Erythroblast (primary cell): ENCODE measurements around the gene MGME1.

ENCODE experiments used
- DNase-seq, 2 experiments: peaks; one replicate each; lab custom pipeline; 2025; lab: John Stamatoyannopoulos, UW
- GATA1 ChIP-seq: IDR thresholded peaks from 2 replicates; pipeline ENCODE4 v1.6.1; 2011; ENCODE audit warnings: low read depth, mild to moderate bottlenecking, control low read depth, low read length, moderate library complexity
- POLR2A ChIP-seq: IDR thresholded peaks from 2 replicates; pipeline ENCODE4 v1.6.1; 2011; ENCODE audit warnings: mild to moderate bottlenecking, low read length

Gene MGME1

DNA sequence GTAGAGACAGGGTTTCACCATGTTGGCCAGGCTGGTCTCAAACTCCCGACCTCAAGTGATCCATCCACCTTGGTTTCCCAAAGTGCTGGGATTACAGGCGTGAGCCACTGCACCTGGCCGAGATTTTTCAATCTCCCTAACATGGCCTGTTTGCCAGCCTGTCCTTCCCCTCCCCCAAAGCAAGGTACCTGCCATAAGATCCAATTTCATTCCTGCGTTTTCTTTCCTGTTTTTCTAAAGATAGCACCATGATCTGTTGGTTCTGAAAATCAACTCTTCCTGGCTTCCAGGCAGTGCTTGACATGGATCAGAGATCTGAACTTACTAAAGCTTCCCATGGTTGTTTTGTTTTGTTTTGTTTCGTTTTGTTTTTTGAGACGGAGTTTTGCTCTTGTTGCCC lies 7.5 kb downstream of the MGME1 start:
- DNase-seq = no peak
- TF ChIP-seq POLR2A = no peak
- no peak for TF ChIP-seq GATA1

DNA sequence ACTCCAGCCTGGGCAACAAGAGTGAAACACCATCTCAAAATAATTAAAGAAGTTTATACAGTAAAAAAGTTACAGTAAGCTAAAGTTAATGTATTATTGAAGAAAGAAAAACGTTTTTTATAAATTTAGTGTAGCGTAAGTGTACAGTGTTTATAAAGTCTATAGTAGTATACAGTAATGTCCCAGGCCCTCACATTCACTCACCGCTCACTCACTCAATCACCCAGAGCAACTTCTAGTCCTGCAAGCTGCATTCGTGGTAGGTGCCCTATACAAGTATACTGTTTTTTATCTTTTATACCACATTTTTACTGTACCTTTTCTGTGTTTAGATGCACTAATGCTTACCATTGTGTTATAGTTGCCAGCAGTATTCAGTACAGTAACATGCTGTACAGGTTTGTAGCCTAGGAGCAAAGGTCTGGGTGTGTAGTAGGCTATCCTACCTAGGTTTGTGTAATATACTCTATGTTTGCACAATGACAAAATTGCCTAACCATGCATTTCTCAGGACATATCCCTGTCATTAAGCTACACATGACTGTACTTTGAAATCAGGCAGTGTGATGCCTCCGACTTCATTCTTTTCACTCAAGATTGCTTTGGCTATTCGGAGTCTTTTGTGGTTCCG lies 16.7 kb downstream of the MGME1 start:
- no peak for TF ChIP-seq GATA1
- TF ChIP-seq POLR2A = no peak
- DNase-seq = no peak

DNA sequence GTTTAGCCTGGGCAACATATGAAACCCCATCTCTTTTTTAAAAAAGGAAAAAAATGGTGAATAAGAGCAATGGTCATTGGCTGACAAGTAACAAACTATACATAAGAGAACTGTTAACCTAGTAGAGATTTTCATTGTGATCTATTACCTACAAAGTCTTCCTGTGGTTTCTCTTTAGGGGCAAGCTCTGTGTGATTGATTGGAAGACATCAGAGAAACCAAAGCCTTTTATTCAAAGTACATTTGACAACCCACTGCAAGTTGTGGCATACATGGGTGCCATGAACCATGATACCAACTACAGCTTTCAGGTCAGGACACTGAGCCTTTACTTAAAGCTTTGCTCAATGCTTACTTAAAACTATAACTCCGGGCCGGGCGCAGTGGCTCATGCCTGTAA lies 19.2 kb downstream of the MGME1 start:
- no peak for DNase-seq
- no peak for TF ChIP-seq GATA1
- no peak for TF ChIP-seq POLR2A

DNA sequence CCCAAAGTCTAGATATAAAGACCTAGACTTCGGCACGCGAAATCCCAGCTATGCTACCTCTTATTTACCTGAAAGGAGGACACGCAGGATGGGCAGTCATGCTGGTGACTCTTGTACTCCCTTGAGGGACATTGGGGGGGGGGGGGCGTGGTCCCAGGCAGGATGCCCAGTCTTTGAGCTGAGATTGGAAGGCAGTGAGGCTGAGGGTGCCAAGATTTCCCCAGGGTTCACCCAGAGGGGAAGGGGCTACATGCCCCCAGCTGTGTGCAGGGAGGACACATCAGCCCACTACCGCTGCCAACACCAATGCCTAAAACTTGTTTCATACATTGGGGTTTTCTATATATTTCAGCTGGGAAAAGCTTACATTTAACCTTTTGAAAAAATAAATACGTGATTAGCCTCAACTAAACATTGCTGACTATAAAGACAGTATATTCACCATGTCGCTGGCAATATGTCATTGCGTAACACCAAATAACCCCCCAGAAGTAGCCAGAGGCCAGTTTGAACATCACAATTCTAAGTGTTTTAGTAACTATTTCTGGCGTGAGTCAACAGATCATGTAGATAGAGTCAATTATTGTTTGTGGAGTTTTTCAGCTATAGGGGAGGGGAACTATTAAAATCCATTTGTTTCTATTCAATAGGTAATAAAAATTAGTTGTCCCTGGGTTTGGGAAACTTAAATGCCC lies 21.6 kb downstream of the MGME1 start:
- DNase-seq = no peak

DNA sequence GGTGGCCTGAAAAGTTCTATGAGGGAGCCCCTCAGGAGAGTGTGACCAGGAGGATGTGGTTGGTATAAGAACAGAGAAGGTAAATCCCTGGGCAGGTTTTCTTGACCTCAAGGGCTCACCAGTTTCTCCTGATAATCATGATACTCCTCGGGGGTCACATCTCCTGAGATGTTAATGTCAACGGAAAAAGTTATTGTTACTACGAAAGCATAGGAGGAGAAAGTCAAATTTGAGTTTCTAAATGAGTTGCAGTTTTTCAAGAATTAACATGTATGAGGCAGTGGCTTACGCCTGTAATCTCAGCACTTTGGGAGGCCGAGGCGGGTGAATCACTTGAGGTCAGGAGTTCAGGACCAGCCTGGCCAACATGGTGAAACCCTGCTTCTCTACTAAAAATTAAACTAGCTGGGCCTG lies 23.4 kb downstream of the MGME1 start:
- DNase-seq = no peak
- TF ChIP-seq GATA1 = no peak

More for the DNA sequence above, 21.6 kb downstream of the MGME1 start:
- TF ChIP-seq POLR2A (no peak), GATA1 (no peak)

DNA sequence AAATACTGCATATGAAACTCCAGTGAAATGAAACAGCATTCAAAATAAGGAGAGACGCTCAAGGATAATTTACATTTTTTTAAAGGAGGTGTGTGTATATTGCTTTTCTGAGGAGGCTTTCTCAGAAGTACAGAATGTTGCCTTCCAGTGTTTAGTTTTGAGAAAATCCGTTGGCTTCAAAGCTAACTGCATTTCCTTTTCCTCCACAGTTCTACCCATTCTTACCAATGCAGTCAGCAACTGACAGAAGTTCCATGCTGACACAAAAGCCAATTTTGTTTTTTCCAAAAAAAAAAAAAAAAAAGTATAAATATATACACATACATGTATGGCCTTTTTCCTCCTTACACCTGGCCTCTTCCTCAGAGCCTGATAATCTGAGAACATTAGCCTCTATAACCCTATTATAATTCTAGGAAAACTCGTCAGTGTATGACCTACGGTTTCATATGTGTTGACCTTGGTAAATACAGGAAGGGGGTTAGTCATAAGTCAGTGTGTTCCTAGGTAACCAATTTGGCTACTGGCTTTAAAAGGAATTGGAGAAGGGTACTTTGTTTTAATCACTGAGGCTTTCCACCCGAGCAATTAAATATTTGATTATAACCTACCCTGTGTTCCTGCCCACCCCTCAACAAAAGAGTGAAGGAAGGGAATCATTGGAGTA lies 24.2 kb downstream of the MGME1 start:
- DNase-seq = no peak
- no peak for TF ChIP-seq POLR2A
- no peak for TF ChIP-seq GATA1

DNA sequence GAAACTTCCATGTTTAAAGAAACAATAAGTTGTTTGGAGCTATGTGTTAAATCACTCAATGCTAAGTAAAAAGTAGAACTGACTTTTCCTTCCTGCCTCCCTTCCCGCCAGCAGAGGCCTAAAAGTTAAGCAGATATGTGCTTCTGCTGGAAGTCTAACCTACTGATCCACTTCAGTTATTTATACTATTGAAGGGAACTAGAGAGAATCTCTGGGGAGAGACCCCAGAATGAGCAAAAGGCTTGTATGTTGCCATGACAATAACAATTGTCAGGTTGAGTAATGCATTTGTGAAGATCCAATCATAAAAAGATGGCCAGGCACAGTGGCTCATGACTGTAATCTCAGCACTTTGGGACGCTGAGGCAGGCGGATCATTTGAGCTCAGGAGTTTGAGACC lies 24.7 kb downstream of the MGME1 start:
- no peak for DNase-seq
- TF ChIP-seq POLR2A (no peak), GATA1 (no peak)

DNA sequence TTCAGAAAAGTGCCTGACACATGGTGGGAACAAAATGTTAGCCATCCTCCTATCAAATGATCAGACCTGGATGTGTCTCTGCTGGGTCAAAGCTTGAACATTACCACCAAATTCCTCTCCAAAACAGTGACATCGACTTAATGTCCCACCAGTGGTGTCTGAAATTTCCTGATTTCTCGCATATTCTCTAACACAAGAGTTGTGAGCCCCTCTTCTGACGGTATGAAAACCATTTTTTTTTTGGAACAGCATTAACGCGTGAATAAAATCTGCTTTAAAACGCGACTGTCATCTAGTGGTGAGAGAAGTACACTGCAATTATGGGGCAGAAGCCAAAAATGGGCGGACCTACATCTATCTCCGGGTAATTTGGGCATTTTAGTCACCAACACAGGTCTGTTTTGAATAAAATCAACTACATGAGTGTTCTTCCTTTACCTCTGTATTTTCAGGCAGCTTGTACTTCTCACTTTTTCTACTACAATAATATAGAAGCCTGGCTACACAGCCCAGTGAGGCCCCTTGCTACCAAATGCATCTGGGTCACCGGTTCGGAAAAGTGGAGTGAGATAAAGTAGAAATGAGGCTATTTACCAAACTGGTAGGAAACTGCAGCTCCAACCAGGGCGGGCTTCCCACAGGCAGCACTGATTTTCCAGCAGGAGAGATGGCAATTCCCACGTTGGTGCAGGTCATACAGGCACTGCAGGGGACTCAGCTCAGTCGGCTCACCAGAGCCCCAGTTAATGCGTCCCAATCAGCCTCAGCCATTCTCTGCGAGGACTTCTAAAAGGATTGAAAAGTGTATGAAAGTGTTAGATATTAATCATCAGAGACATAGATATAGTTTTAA lies 27.4 kb downstream of the MGME1 start:
- peak; percentile 68 to 78 for DNase-seq
- TF ChIP-seq GATA1 (no peak), POLR2A (no peak)

DNA sequence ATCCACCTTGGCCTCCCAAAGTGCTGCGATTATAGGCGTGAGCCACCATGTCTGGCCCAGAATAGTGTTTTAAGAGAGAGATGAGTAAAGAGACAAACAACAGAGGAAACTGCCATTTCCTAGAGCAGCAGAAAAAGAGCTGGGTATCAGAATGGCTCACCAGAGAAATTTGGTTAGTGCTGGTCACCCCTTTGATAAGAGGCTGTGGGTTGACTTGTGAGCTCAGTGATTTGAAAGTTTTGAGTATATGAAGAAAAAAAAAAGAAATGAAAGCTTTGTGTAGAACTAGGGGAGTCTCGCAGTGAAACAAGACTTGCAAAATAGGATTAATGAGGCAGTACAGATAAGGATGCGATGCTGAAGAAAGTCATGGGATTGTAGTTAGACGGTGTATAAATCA lies 29.6 kb downstream of the MGME1 start:
- TF ChIP-seq GATA1 (no peak), POLR2A (no peak)
- no peak for DNase-seq

DNA sequence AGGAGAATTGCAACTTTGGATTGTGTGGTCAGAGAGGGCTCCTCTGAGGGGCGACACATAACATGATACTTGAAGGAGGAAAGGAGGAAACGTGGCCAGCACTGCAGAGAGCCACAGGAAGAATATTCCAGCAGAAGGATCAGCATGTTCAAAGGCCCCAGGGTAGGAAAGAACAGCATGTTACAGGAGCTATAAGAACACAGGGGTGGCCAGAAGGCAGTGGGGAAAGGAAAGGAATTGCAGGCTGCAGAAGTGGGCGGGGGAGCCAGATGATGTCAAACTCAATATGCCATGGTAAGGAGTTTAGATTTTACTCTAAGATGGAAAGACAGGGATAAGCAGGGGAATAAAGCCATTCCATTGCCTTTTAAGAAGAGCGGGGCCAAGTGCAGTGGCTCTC lies 30.7 kb downstream of the MGME1 start:
- TF ChIP-seq POLR2A = no peak
- no peak for TF ChIP-seq GATA1
- DNase-seq = no peak

DNA sequence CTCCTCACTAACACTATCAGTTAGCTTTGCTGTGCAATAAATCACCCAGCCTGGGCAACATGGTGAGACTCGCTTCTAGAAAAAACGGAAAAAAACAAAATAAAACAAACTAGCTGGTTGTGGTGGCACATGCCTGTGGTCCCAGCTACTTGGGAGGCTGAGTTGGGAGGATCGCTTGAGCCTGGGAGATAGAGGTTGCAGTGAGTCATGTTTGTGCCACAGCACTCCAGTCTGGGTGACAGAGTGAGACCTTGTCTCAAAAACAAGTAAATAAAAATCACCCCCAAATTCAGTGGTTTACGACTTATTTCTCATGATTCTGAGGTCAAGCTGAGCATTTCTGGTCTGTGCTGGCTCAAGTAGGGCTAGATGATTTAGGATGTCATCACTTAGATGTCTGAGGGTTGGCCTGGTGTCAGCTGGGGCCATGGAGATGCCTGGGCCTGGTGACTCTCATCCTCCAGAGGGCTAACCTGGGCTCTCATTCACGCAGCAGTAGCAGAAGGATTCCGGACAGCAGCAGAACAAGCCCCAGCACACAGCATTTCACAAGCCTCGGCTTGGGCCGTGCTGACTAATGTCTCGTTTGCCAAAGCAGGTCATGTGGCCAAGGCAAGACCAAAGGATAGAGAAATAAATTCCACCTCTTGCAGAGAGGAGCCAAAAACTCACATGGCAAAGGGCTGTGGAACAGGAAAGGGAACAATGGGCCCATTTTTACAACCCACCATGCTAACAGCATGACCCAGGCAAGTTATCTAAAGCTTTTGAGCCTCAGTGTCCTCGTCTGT lies 32.5 kb downstream of the MGME1 start:
- TF ChIP-seq POLR2A = no peak
- TF ChIP-seq GATA1 = no peak
- DNase-seq = no peak

DNA sequence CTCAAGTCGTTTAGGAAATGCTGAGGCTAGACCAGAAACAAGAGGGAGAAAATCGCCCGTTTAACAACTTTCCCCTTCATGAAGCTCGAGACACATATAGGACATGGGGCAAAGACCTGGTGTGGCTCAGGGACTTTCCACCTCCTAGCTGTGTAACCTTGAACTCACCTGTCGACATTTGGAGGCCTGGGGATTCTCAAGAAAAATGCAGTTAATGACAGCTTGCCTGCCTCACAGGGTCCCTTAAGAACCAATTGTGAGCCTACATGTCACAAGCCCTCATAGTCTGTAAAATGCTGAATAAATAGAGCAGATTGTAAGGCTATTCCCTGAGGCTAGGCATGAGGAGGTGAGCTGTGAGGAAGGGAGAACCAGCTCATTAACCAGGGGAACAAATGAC lies 35.1 kb downstream of the MGME1 start:
- no peak for DNase-seq
- TF ChIP-seq POLR2A (no peak), GATA1 (no peak)

DNA sequence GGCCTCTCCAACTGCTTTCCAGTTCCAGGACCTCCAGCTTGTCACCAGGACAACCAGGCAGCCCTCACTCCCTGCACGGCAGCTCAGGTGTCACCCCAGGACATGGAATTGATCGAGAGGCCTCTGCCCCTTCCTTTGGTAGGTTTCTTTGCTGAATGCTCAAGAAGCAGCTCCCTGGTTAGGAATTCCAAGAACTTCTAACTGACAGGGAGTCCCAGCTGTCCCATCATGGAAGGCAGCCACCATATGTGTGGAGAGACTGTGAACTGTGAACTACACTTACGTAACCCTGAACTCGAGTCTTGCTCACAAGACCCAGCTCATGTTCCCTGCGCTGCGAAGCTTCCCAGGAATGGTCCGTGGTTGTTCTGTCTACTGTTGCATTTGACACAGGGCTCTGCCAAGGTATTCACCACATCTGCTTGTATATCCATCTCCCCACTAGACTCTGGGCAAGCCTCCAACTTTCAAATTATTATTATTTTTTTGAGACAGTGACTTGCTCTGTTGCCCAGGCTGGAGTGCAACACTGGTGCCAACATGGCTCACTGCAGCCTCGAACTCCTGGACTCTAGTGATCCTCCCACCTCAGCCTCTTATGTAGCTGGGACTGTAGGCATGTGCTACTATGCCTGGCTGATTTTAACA lies 35.7 kb downstream of the MGME1 start:
- no peak for DNase-seq
- TF ChIP-seq POLR2A (no peak), GATA1 (no peak)
